AG08396 (cell line): ENCODE results near the gene TPCN2.
"Not testable (repeated sequence)": the region's sequence is repeated elsewhere in the genome, so short reads cannot be mapped to it uniquely, and the experiment has no call there.

Experiments used
- DNase-seq: peaks from one replicate; pipeline ENCODE4 v3.0.0; 2012; ENCODE audit warnings: low spot score, mixed read lengths

TPCN2 gene

GRCh38 chr11:69048694-69049489 lies at the start of gene TPCN2:
Gene TPCN2, plus strand, starts transcription at chr11:69048932. Its CDS starts 66 bp downstream, at chr11:69048998.
- peak; percentile 99 for DNase-seq

- no peak for DNase-seq
Observed at GRCh38 chr11:68999093-68999747, 49.5 kb upstream of the TPCN2 start.

- DNase-seq, result not testable (repeated sequence)
Observed at GRCh38 chr11:68999748-69000355, 48.9 kb upstream of the TPCN2 start.

- no peak for DNase-seq
Observed at GRCh38 chr11:69000391-69000790, 48.3 kb upstream of the TPCN2 start.

- DNase-seq, result peak; percentile 89
Observed at GRCh38 chr11:69000831-69001242, 47.9 kb upstream of the TPCN2 start.

GRCh38 chr11:69001243-69002081 lies 47.3 kb upstream of the TPCN2 start:
- DNase-seq, result no peak

GRCh38 chr11:69002110-69002569 lies 46.6 kb upstream of the TPCN2 start:
- DNase-seq, result no peak

GRCh38 chr11:69002570-69003231 lies 46.0 kb upstream of the TPCN2 start:
- no peak for DNase-seq

GRCh38 chr11:69003301-69003865 lies 45.3 kb upstream of the TPCN2 start:
- DNase-seq, result no peak

GRCh38 chr11:69003866-69004367 lies 44.8 kb upstream of the TPCN2 start:
- no peak for DNase-seq

GRCh38 chr11:69004411-69005182 lies 44.1 kb upstream of the TPCN2 start:
- DNase-seq, result no peak

GRCh38 chr11:69005183-69005630 lies 43.5 kb upstream of the TPCN2 start:
- DNase-seq, result no peak

- no peak for DNase-seq
Observed at GRCh38 chr11:69005631-69006368, 42.9 kb upstream of the TPCN2 start.

- no peak for DNase-seq
Observed at GRCh38 chr11:69006816-69007215, 41.9 kb upstream of the TPCN2 start.

GRCh38 chr11:69007975-69008381 lies 40.8 kb upstream of the TPCN2 start:
- peak; percentile 72 for DNase-seq

- peak; percentile 97 for DNase-seq
Observed at GRCh38 chr11:69008737-69009440, 39.8 kb upstream of the TPCN2 start.

GRCh38 chr11:69009441-69010211 lies 39.1 kb upstream of the TPCN2 start:
- DNase-seq, result no peak

- no peak for DNase-seq
Observed at GRCh38 chr11:69010361-69010891, 38.3 kb upstream of the TPCN2 start.
